ENCODE measurements around the gene RAB6A. TPM values are rescaled to one million over a fixed set of nuclear protein-coding genes. Genes with fewer than 3 reads are reported as not detected.
A peak's percentile ranks its signal among the peaks of the same experiment; 100 is the strongest.

Gene RAB6A
- total RNA-seq, 2 donors from 2014 or later = 179 to 247 TPM

- no peaks in the 10 kb centered on the region for H3K36me3 ChIP-seq
- no peak overlapping the region for H3K4me3 ChIP-seq
- no peak for TF ChIP-seq CTCF (IDR thresholded peaks at IDR 0.05)
- no peaks in the 10 kb centered on the region for H3K27me3 ChIP-seq (replicated peaks; ENCODE audit: insufficient read depth)
- ATAC-seq (ENCODE audit: insufficient number of reproducible peaks, low FRiP score, low read depth) (no peak), DNase-seq (ENCODE audit: low spot score) (no peak)
- H3K4me1 ChIP-seq (ENCODE audit: control insufficient read depth in 1 of 2, low read depth in 2 of 2) = peaks cover 3 to 10% of the 10 kb centered on the region in 2 donors
- no peaks in the 10 kb centered on the region for H3K9me3 ChIP-seq
- H3K27ac ChIP-seq = no peak overlapping the region
Observed at GRCh38 chr11:73667891-73668290, 93.0 kb downstream of the RAB6A start.

- no peak for DNase-seq (ENCODE audit: low spot score)
- Histone ChIP-seq H3K27ac (no peak overlapping the region), H3K27me3 (replicated peaks; ENCODE audit: insufficient read depth) (no peaks in the 10 kb centered on the region), H3K9me3 (no peaks in the 10 kb centered on the region), H3K4me3 (no peak overlapping the region), H3K4me1 (ENCODE audit: control insufficient read depth in 1 of 2, low read depth in 2 of 2) (peaks cover 6 to 24% of the 10 kb centered on the region in 2 donors), H3K36me3 (no peaks in the 10 kb centered on the region)
- no peak for ATAC-seq (ENCODE audit: insufficient number of reproducible peaks, low FRiP score, low read depth)
- TF ChIP-seq CTCF (IDR thresholded peaks at IDR 0.05) = no peak
Observed at GRCh38 chr11:73664877-73665276, 96.0 kb downstream of the RAB6A start.

- H3K4me3 ChIP-seq = no peak overlapping the region
- TF ChIP-seq CTCF (IDR thresholded peaks at IDR 0.05) = no peak
- no peak for DNase-seq (ENCODE audit: low spot score)
- H3K36me3 ChIP-seq = no peaks in the 10 kb centered on the region
- no peak for ATAC-seq (ENCODE audit: insufficient number of reproducible peaks, low FRiP score, low read depth)
- no peaks in the 10 kb centered on the region for H3K27me3 ChIP-seq (replicated peaks; ENCODE audit: insufficient read depth)
- no peak overlapping the region for H3K27ac ChIP-seq
- H3K9me3 ChIP-seq = no peaks in the 10 kb centered on the region
- H3K4me1 ChIP-seq (ENCODE audit: control insufficient read depth in 1 of 2, low read depth in 2 of 2) = peaks cover 6 to 24% of the 10 kb centered on the region in 2 donors
Observed at GRCh38 chr11:73663604-73664495, 97.0 kb downstream of the RAB6A start.

GRCh38 chr11:73662445-73663157, 98.3 kb downstream of the RAB6A start:
- Histone ChIP-seq H3K4me1 (ENCODE audit: control insufficient read depth in 1 of 2, low read depth in 2 of 2) (peaks cover 6 to 24% of the 10 kb centered on the region in 2 donors), H3K27me3 (replicated peaks; ENCODE audit: insufficient read depth) (no peaks in the 10 kb centered on the region), H3K9me3 (no peaks in the 10 kb centered on the region), H3K36me3 (no peaks in the 10 kb centered on the region), H3K27ac (no peak overlapping the region), H3K4me3 (no peak overlapping the region)
- TF ChIP-seq CTCF (IDR thresholded peaks at IDR 0.05) = no peak
- ATAC-seq (ENCODE audit: insufficient number of reproducible peaks, low FRiP score, low read depth) (no peak), DNase-seq (ENCODE audit: low spot score) (no peak)

- peak overlapping the region in 1 of 2 donors; percentile 10 for H3K27ac ChIP-seq
- peak overlapping the region; percentile 71 for H3K4me3 ChIP-seq
- no peaks in the 10 kb centered on the region for H3K9me3 ChIP-seq
- H3K4me1 ChIP-seq (ENCODE audit: control insufficient read depth in 1 of 2, low read depth in 2 of 2) = peaks cover 6 to 24% of the 10 kb centered on the region in 2 donors
- no peaks in the 10 kb centered on the region for H3K36me3 ChIP-seq
- peak; percentile 97 for TF ChIP-seq CTCF (IDR thresholded peaks at IDR 0.05)
- no peaks in the 10 kb centered on the region for H3K27me3 ChIP-seq (replicated peaks; ENCODE audit: insufficient read depth)
- DNase-seq (ENCODE audit: low spot score) (peak; percentile 49), ATAC-seq (ENCODE audit: insufficient number of reproducible peaks, low FRiP score, low read depth) (peak; percentile 37)
Observed at GRCh38 chr11:73661035-73661628, 99.7 kb downstream of the RAB6A start.
